Pulmonary artery endothelial cell (primary cell): ENCODE data around the gene CBR3. TPM values are rescaled to one million over a fixed set of nuclear protein-coding genes. Genes with fewer than 3 reads are reported as not detected.

Experiments used
- DNase-seq: peaks from one replicate; pipeline ENCODE4 v3.0.0-alpha.2; 2011; ENCODE audit warnings: low read depth, low spot score
- total RNA-seq: library from RNA; depleted of rRNA; stranded (reverse); fragments of >200 nt; gene quantifications from 2 replicates; pipeline ENCODE4 v1.2.3, GENCODE V29; 2014

The CBR3 gene
- total RNA-seq, 1 donor from 2014 or later: 20.2 TPM

GRCh38 chr21:36183144-36183795, 48.4 kb downstream of the CBR3 start:
- DNase-seq: no peak

GRCh38 chr21:36184545-36184944, 49.7 kb downstream of the CBR3 start:
- no peak for DNase-seq

GRCh38 chr21:36185523-36185922, 50.6 kb downstream of the CBR3 start:
- DNase-seq: no peak

GRCh38 chr21:36186081-36186480, 51.2 kb downstream of the CBR3 start:
- DNase-seq: no peak

- DNase-seq: no peak
Measured at GRCh38 chr21:36186506-36187399, 51.9 kb downstream of the CBR3 start.

- DNase-seq: no peak
Measured at GRCh38 chr21:36188081-36188681, 53.3 kb downstream of the CBR3 start.

GRCh38 chr21:36188937-36189336, 54.1 kb downstream of the CBR3 start:
- no peak for DNase-seq

- no peak for DNase-seq
Measured at GRCh38 chr21:36190736-36191135, 55.9 kb downstream of the CBR3 start.

- DNase-seq: no peak
Measured at GRCh38 chr21:36193200-36193599, 58.3 kb downstream of the CBR3 start.

- DNase-seq: no peak
Measured at GRCh38 chr21:36194024-36194423, 59.1 kb downstream of the CBR3 start.

GRCh38 chr21:36195613-36196012, 60.7 kb downstream of the CBR3 start:
- no peak for DNase-seq

Other genes with a start within 250 kb of the CBR3 start
- 11.3 and 17.3 TPM in 2 replicates for gene SETD4, start 74.6 kb upstream of the CBR3 start, total RNA-seq
- gene CBR1, start 65.1 kb upstream of the CBR3 start, total RNA-seq: 98.5 and 154 TPM in 2 replicates
- gene DOP1B, start 21.7 kb downstream of the CBR3 start, total RNA-seq: 5.9 and 6.8 TPM in 2 replicates
- 30.1 and 37.1 TPM in 2 replicates for gene MORC3, start 185.1 kb downstream of the CBR3 start, total RNA-seq